PC-3 (cell line): Measurements from ENCODE around the gene BCL6. TPM values are rescaled to one million over a fixed set of nuclear protein-coding genes. Genes with fewer than 3 reads are reported as not detected.
A peak's percentile ranks its signal among the peaks of the same experiment; 100 is the strongest.

Experiments used
- ATAC-seq: fragments of 200-7000 bp; cut with Tn5 transposase; 2 replicates; pipeline ENCODE4 v1.9.1; 2020; ENCODE audit warnings: mild to moderate bottlenecking, moderate library complexity
- BruUV-seq: library from RNA; stranded (reverse); fragments of 400-500 nt; replicated peaks from 2 replicates; lab custom pipeline; 2021; lab: Mats Ljungman, UMichigan
- CTCF ChIA-PET: fragments of 300-600 bp; sonication (Branson Sonifier 250); formaldehyde crosslinking; loops from one replicate; lab custom pipeline; 2022; ENCODE audit warnings: antibody characterized with exemption; lab: Charles Lee
- POLR2A ChIA-PET: fragments of 300-600 bp; sonication (Branson Sonifier 250); formaldehyde crosslinking; loops from one replicate; lab custom pipeline; 2022; ENCODE audit warnings: antibody characterized with exemption; ENCODE audit not compliant: unreplicated experiment; lab: Charles Lee
- DNase-seq: peaks from one replicate; pipeline ENCODE4 v3.0.0-alpha.2; 2015
- H2AFZ ChIP-seq: fragments of 300-600 bp; sonication (generic); 2 replicates; pipeline ENCODE4 v1.6.0; 2016; ENCODE audit warnings: antibody characterized with exemption, low read length
- H3F3A ChIP-seq: fragments of 300-600 bp; sonication (generic); one replicate; pipeline ENCODE4 v1.6.0; 2017; ENCODE audit warnings: antibody characterized with exemption, low read length, control low read depth, mild to moderate bottlenecking; ENCODE audit not compliant: unreplicated experiment
- H3K27ac ChIP-seq: fragments of 300-600 bp; sonication (generic); 2 replicates; pipeline ENCODE4 v1.5.1; 2016; ENCODE audit warnings: mild to moderate bottlenecking, low read length
- H3K27me3 ChIP-seq: fragments of 300-600 bp; sonication (generic); 2 replicates; pipeline ENCODE4 v1.6.1; 2016; ENCODE audit warnings: low read length, mixed read lengths
- H3K36me3 ChIP-seq: fragments of 300-600 bp; sonication (generic); 2 replicates; pipeline ENCODE4 v1.6.1; 2016; ENCODE audit warnings: low read depth, mixed run types, low read length, mixed read lengths
- H3K4me1 ChIP-seq: fragments of 300-600 bp; sonication (generic); 2 replicates; pipeline ENCODE4 v1.5.1; 2016; ENCODE audit warnings: low read length; ENCODE audit not compliant: insufficient read depth
- H3K4me2 ChIP-seq: fragments of 300-600 bp; sonication (generic); 2 replicates; pipeline ENCODE4 v1.6.0; 2016; ENCODE audit warnings: low read length
- H3K4me3 ChIP-seq: fragments of 300-600 bp; sonication (generic); 2 replicates; pipeline ENCODE4 v1.5.1; 2016; ENCODE audit warnings: mild to moderate bottlenecking, low read length, mixed read lengths
- H3K79me2 ChIP-seq: fragments of 300-600 bp; sonication (generic); 2 replicates; pipeline ENCODE4 v1.6.1; 2017; ENCODE audit warnings: low read length, mixed read lengths
- H3K9ac ChIP-seq: fragments of 300-600 bp; sonication (generic); 2 replicates; pipeline ENCODE4 v1.6.0; 2016; ENCODE audit warnings: mild to moderate bottlenecking, low read length
- H3K9me2 ChIP-seq: fragments of 300-600 bp; sonication (generic); replicated peaks from 2 replicates; pipeline ENCODE4 v1.6.1; 2016; ENCODE audit warnings: mixed run types, low read length, mixed read lengths
- H3K9me3 ChIP-seq: fragments of 300-600 bp; sonication (generic); 2 replicates; pipeline ENCODE4 v1.6.1; 2016; ENCODE audit warnings: low read length, mixed read lengths
- H4K20me1 ChIP-seq: fragments of 300-600 bp; sonication (generic); 2 replicates; pipeline ENCODE4 v1.6.1; 2016; ENCODE audit warnings: low read length, mixed read lengths
- EZH2 ChIP-seq: fragments of 300-600 bp; sonication (generic); IDR thresholded peaks from one replicate; pipeline ENCODE4 v1.6.1; 2017; ENCODE audit warnings: antibody characterized with exemption, mild to moderate bottlenecking, low read length; ENCODE audit not compliant: unreplicated experiment
- EZH2phosphoT487 ChIP-seq: fragments of 300-600 bp; sonication (generic); IDR thresholded peaks from 2 replicates; pipeline ENCODE4 v1.6.1; 2018; ENCODE audit warnings: mild to moderate bottlenecking, antibody characterized with exemption, low read length, borderline replicate concordance
- intact Hi-C: fragments of 100-400 bp; cut with micrococcal nuclease; formaldehyde crosslinking; loops from 2 replicates; pipeline ENCODE4 v1.9.0; 2023
- total RNA-seq: library from RNA; depleted of rRNA; stranded (reverse); fragments of >200 nt; gene quantifications from 2 replicates; pipeline ENCODE4 v1.2.3, GENCODE V29; 2014
- TF ChIP-seq, protein P1 (sequence below): fragments of 300-600 bp; sonication (generic); conservative IDR thresholded peaks from 2 replicates; pipeline ENCODE4 v1.5.1; 2017; ENCODE audit warnings: antibody characterized with exemption, low read depth, mild to moderate bottlenecking, low read length

Gene BCL6
- total RNA-seq, 1 experiment from 2014 or later: 11.8 TPM

DNA sequence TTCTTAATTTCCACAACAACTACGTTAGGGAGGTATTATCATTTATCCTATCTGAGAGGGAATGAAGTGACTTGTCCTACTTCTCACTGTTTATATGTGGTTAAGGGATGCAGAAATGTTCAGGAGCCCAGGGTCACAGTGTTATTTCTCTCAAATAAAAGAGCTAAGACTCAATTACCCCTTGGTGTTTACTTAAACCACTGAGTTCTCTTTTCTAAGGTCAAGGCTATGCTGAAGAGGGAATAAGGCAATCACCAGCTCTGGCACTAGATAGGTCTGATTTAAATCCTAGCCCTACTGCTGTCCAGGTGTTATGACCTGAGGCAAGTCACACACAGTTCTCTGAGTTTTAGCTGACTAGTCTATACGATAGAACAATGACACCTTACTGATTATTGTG lies 35.7 kb upstream of the BCL6 start:
- no peaks in the 10 kb centered on the region for H3K9me2 ChIP-seq
- POLR2A ChIA-PET: no interaction called here
- CTCF ChIA-PET: no interaction called here
- DNase-seq: no peak
- no peaks in the 10 kb centered on the region for H3K27me3 ChIP-seq
- H2AFZ ChIP-seq: no peak overlapping the region
- ATAC-seq: no peak
- no TSS peak for BruUV-seq
- H3K9me3 ChIP-seq: no peaks in the 10 kb centered on the region
- no peak overlapping the region for H3K9ac ChIP-seq
- H3K4me1 ChIP-seq: peaks cover 32% of the 10 kb centered on the region
- no peak overlapping the region for H3K4me3 ChIP-seq
- no peak overlapping the region for H3K4me2 ChIP-seq
- H3F3A ChIP-seq: no peaks in the 10 kb centered on the region
- intact Hi-C loops: no loop called here
- TF ChIP-seq EZH2phosphoT487 (no peak), EZH2 (no peak)
- TF ChIP-seq, protein P1, sequence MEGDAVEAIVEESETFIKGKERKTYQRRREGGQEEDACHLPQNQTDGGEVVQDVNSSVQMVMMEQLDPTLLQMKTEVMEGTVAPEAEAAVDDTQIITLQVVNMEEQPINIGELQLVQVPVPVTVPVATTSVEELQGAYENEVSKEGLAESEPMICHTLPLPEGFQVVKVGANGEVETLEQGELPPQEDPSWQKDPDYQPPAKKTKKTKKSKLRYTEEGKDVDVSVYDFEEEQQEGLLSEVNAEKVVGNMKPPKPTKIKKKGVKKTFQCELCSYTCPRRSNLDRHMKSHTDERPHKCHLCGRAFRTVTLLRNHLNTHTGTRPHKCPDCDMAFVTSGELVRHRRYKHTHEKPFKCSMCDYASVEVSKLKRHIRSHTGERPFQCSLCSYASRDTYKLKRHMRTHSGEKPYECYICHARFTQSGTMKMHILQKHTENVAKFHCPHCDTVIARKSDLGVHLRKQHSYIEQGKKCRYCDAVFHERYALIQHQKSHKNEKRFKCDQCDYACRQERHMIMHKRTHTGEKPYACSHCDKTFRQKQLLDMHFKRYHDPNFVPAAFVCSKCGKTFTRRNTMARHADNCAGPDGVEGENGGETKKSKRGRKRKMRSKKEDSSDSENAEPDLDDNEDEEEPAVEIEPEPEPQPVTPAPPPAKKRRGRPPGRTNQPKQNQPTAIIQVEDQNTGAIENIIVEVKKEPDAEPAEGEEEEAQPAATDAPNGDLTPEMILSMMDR: no peak
- no peaks in the 10 kb centered on the region for H3K79me2 ChIP-seq
- no peaks in the 10 kb centered on the region for H3K36me3 ChIP-seq
- no peaks in the 10 kb centered on the region for H4K20me1 ChIP-seq
- H3K27ac ChIP-seq: no peak overlapping the region

DNA sequence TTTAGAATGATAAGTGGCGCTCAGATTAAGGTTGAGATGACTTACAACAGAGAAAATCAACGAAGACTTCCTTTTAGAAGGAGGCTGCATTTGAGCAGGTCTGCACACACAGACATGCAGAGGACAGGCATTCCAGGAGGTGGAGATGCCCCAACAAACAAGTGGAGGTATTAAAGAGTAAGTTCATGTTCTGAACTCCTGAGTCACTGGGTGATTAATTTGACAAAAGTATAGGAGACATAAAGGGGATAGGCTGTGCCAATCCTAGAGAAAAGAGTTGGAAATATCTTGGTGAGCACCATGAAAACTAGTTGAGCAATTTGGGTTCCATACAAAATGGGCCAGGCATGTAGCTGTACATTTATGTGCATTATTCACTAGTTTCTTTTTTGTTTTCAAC lies 33.5 kb upstream of the BCL6 start:
- Histone ChIP-seq H3K9me2 (no peaks in the 10 kb centered on the region), H3K4me3 (no peak overlapping the region), H3K36me3 (no peaks in the 10 kb centered on the region), H3K4me1 (peaks cover 32% of the 10 kb centered on the region), H3K27me3 (no peaks in the 10 kb centered on the region), H3K27ac (no peak overlapping the region), H4K20me1 (no peaks in the 10 kb centered on the region), H3K79me2 (no peaks in the 10 kb centered on the region), H3K4me2 (no peak overlapping the region), H3K9me3 (no peaks in the 10 kb centered on the region), H3K9ac (no peak overlapping the region), H2AFZ (no peak overlapping the region), H3F3A (no peaks in the 10 kb centered on the region)
- no TSS peak for BruUV-seq
- intact Hi-C loops: no loop called here
- ATAC-seq (no peak), DNase-seq (peak; percentile 7)
- CTCF ChIA-PET: interaction anchor here (0.5 kb wide), 1 partner anchor 33 kb away, joined by 3 read pairs; the partner anchor contains the start of gene BCL6
- TF ChIP-seq, protein P1: no peak
- TF ChIP-seq EZH2: no peak
- no peak for TF ChIP-seq EZH2phosphoT487
- POLR2A ChIA-PET: no interaction called here

DNA sequence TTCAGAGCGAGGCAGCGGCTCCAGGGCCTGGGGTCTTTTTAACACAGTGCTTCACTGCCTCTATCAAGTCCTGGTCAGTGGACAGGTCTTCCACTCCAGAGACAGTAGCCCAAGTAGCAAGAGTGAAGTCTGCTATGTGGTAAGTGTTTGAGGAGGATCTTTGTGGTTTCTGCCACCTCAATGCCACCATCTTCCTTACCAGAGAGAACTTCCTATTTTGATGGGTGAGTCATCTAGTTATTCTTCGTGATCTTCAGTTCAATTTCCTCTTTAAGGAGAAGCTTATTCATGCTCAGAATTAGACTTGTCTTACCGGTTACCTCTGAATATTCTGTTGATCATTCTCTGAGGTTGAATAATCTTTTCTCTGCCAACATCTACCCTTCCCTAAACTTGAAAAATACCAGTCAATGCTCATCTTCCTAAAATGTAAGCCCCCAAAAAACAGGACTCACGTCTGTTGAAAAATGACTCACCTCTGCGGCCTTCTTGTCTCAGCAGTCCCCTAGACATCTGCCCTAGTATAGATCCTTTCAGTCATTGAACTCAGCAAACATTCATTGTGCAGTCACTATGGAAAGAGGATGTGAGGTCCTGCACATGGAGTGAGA lies 32.2 kb upstream of the BCL6 start:
- peak overlapping the region; percentile 54 for H3K4me2 ChIP-seq
- no peak overlapping the region for H3K4me3 ChIP-seq
- TF ChIP-seq EZH2phosphoT487: no peak
- TF ChIP-seq EZH2: no peak
- TF ChIP-seq, protein P1: no peak
- intact Hi-C loops: no loop called here
- DNase-seq (peak; percentile 90), ATAC-seq (peak; percentile 66)
- POLR2A ChIA-PET: no interaction called here
- no peaks in the 10 kb centered on the region for H3K36me3 ChIP-seq
- CTCF ChIA-PET: no interaction called here
- H3K27ac ChIP-seq: peak overlapping the region; percentile 68
- no peaks in the 10 kb centered on the region for H3K79me2 ChIP-seq
- H3K9ac ChIP-seq: no peak overlapping the region
- peaks cover 21% of the 10 kb centered on the region for H3K4me1 ChIP-seq
- no peaks in the 10 kb centered on the region for H3K9me2 ChIP-seq
- 0 out of 2 replicates have a peak overlapping the region, but pooled peaks have one; percentile 6 for H2AFZ ChIP-seq
- no peaks in the 10 kb centered on the region for H3F3A ChIP-seq
- no peaks in the 10 kb centered on the region for H4K20me1 ChIP-seq
- H3K9me3 ChIP-seq: no peaks in the 10 kb centered on the region
- no TSS peak for BruUV-seq
- no peaks in the 10 kb centered on the region for H3K27me3 ChIP-seq
